Fibroblast of the conjunctiva (primary cell): ENCODE results near the gene CFAP91.

Experiments used
- DNase-seq: peaks from one replicate; pipeline ENCODE4 v3.0.0-alpha.2; 2010; ENCODE audit warnings: low read depth

Gene CFAP91

GRCh38 chr3:119702530-119703527 lies at the start of gene CFAP91:
CFAP91 (plus strand) TSS chr3:119703022; CDS start chr3:119703099, 77 bp downstream.
- peak; percentile 86 for DNase-seq

GRCh38 chr3:119653876-119654275 lies 48.9 kb upstream of the CFAP91 start:
- DNase-seq: no peak

GRCh38 chr3:119657887-119658702 lies 44.7 kb upstream of the CFAP91 start:
- no peak for DNase-seq

- no peak for DNase-seq
Measured at GRCh38 chr3:119658994-119659393, 43.8 kb upstream of the CFAP91 start.

GRCh38 chr3:119659606-119660291 lies 43.1 kb upstream of the CFAP91 start:
- DNase-seq: no peak

- no peak for DNase-seq
Measured at GRCh38 chr3:119660474-119661440, 42.1 kb upstream of the CFAP91 start, which contains the start of gene POPDC2. POPDC2 (minus strand) TSS chr3:119660589; CDS start chr3:119660423, 166 bp downstream.

GRCh38 chr3:119662604-119663373 lies 40.0 kb upstream of the CFAP91 start:
- DNase-seq: peak; percentile 40

GRCh38 chr3:119663885-119664284 lies 38.9 kb upstream of the CFAP91 start:
- DNase-seq: no peak

- DNase-seq: no peak
Measured at GRCh38 chr3:119664370-119664769, 38.5 kb upstream of the CFAP91 start.

GRCh38 chr3:119664850-119665379 lies 37.9 kb upstream of the CFAP91 start:
- DNase-seq: no peak

- no peak for DNase-seq
Measured at GRCh38 chr3:119665954-119666559, 36.8 kb upstream of the CFAP91 start.

- no peak for DNase-seq
Measured at GRCh38 chr3:119669906-119670570, 32.8 kb upstream of the CFAP91 start.

GRCh38 chr3:119672776-119673175 lies 30.0 kb upstream of the CFAP91 start:
- no peak for DNase-seq

GRCh38 chr3:119673875-119674274 lies 28.9 kb upstream of the CFAP91 start:
- no peak for DNase-seq

GRCh38 chr3:119675188-119675874 lies 27.5 kb upstream of the CFAP91 start:
- no peak for DNase-seq

- no peak for DNase-seq
Measured at GRCh38 chr3:119676020-119676419, 26.8 kb upstream of the CFAP91 start.

GRCh38 chr3:119676771-119677640 lies 25.8 kb upstream of the CFAP91 start, which contains the start of gene COX17:
COX17 (minus strand) TSS chr3:119677406; CDS start chr3:119677310, 96 bp downstream.
- peak; percentile 96 for DNase-seq
